ENCODE measurements around the gene DEAF1. TPM values are rescaled to one million over a fixed set of nuclear protein-coding genes. Genes with fewer than 3 reads are reported as not detected.
"Not testable (repeated sequence)": the region's sequence is repeated elsewhere in the genome, so short reads cannot be mapped to it uniquely, and the experiment has no call there.

DEAF1 gene
- total RNA-seq, 6 experiments from 2014 or later, result 11.3 to 17.9 (median 14.0) TPM

GRCh38 chr11:690738-691633 is 4.0 kb downstream of the DEAF1 start:
- DNase-seq (no peak), ATAC-seq (no peak)
- no peaks in the 10 kb centered on the region for H3K27me3 ChIP-seq
- H3K9me3 ChIP-seq, result no peaks in the 10 kb centered on the region
- 48% methylated on average over 4 of the region's 27 CpGs for WGBS (ENCODE audit: insufficient coverage, low coverage, low lambda C conversion rate, missing lambda C conversion rate)
- intact Hi-C loops (cut with DNase I), result no loop called here
- no peak overlapping the region for H3K4me3 ChIP-seq
- H3K4me1 ChIP-seq, result peaks cover 0 to 5% (median 2%) of the 10 kb centered on the region in 4 donors
- H3K36me3 ChIP-seq, result peaks cover 0 to 23% (median 3%) of the 10 kb centered on the region in 4 donors
- H3K27ac ChIP-seq, result no peak overlapping the region
- TF ChIP-seq CTCF (IDR thresholded peaks at IDR 0.05), result no peak
- TF ChIP-seq POLR2A (IDR thresholded peaks at IDR 0.05), result no peak

- WGBS (ENCODE audit: insufficient coverage, low coverage, low lambda C conversion rate, missing lambda C conversion rate), result 100% methylated on average over 2 of the region's 3 CpGs
- peaks cover 0 to 29% (median 5%) of the 10 kb centered on the region in 4 donors for H3K36me3 ChIP-seq
- not testable (repeated sequence) for H3K27ac ChIP-seq
Observed at GRCh38 chr11:690244-690643, 4.8 kb downstream of the DEAF1 start.

GRCh38 chr11:689625-690024 is 5.4 kb downstream of the DEAF1 start:
- WGBS (ENCODE audit: insufficient coverage, low coverage, low lambda C conversion rate, missing lambda C conversion rate), result no CpG with 5 or more reads among the region's 7 CpGs
- DNase-seq (no peak), ATAC-seq (no peak)
- no peak overlapping the region for H3K27ac ChIP-seq
- TF ChIP-seq CTCF (IDR thresholded peaks at IDR 0.05), result no peak
- TF ChIP-seq POLR2A (IDR thresholded peaks at IDR 0.05), result no peak
- intact Hi-C loops (cut with DNase I), result no loop called here
- no peaks in the 10 kb centered on the region for H3K27me3 ChIP-seq
- no peak overlapping the region for H3K4me3 ChIP-seq
- H3K36me3 ChIP-seq, result peaks cover 0 to 35% (median 6%) of the 10 kb centered on the region in 4 donors
- peaks cover 0 to 5% (median 2%) of the 10 kb centered on the region in 4 donors for H3K4me1 ChIP-seq
- no peaks in the 10 kb centered on the region for H3K9me3 ChIP-seq

More at GRCh38 chr11:690244-690643, 4.8 kb downstream of the DEAF1 start:
- ATAC-seq; intact Hi-C loops (cut with DNase I); H3K9me3 ChIP-seq; H3K4me3 ChIP-seq; H3K27me3 ChIP-seq; H3K4me1 ChIP-seq; DNase-seq: not testable (repeated sequence)

- H3K27me3 ChIP-seq, result no peaks in the 10 kb centered on the region
- H3K27ac ChIP-seq, result no peak overlapping the region
- H3K4me1 ChIP-seq, result peaks cover 0 to 3% (median under 1%) of the 10 kb centered on the region in 4 donors
- DNase-seq (no peak), ATAC-seq (no peak)
- H3K36me3 ChIP-seq, result peaks cover 0 to 43% (median 7%) of the 10 kb centered on the region in 4 donors
- intact Hi-C loops (cut with DNase I), result no loop called here
- H3K9me3 ChIP-seq, result no peaks in the 10 kb centered on the region
- WGBS (ENCODE audit: insufficient coverage, low coverage, low lambda C conversion rate, missing lambda C conversion rate), result 92% methylated on average over 2 of the region's 9 CpGs
- H3K4me3 ChIP-seq, result no peak overlapping the region
- TF ChIP-seq POLR2A (IDR thresholded peaks at IDR 0.05) (no peak), CTCF (IDR thresholded peaks at IDR 0.05) (no peak)
Observed at GRCh38 chr11:688681-689080, 6.3 kb downstream of the DEAF1 start.

GRCh38 chr11:687751-688150 is 7.3 kb downstream of the DEAF1 start:
- H3K27ac ChIP-seq, result no peak overlapping the region
- ATAC-seq, result no peak
- WGBS (ENCODE audit: insufficient coverage, low coverage, low lambda C conversion rate, missing lambda C conversion rate), result 86% methylated on average over 13 of the region's 13 CpGs
- DNase-seq, result no peak
- no peaks in the 10 kb centered on the region for H3K4me1 ChIP-seq
- no peaks in the 10 kb centered on the region for H3K9me3 ChIP-seq
- H3K36me3 ChIP-seq, result peaks cover 0 to 46% (median 7%) of the 10 kb centered on the region in 4 donors
- H3K27me3 ChIP-seq, result no peaks in the 10 kb centered on the region
- no peak overlapping the region for H3K4me3 ChIP-seq
- intact Hi-C loops (cut with DNase I), result no loop called here
- TF ChIP-seq POLR2A (IDR thresholded peaks at IDR 0.05) (no peak), CTCF (IDR thresholded peaks at IDR 0.05) (no peak)

Data from right lobe of liver (tissue), 6 donors.